ENCODE results near the gene CSNK2A2.

GRCh38 chr16:58158725-58159124 is 39.2 kb downstream of the CSNK2A2 start:
- no peak for TF ChIP-seq EZH2 (IDR thresholded peaks at IDR 0.05; ENCODE audit: borderline replicate concordance, low read depth, low read length)
- TF ChIP-seq HMGXB4 (CRISPR knock-in tag; IDR thresholded peaks at IDR 0.05), result no peak
- TF ChIP-seq XRCC5 (IDR thresholded peaks at IDR 0.05; ENCODE audit: low read depth, low read length), result no peak
- TF ChIP-seq CREM (IDR thresholded peaks at IDR 0.05; ENCODE audit: low read depth), result no peak
- TF ChIP-seq CCAR2 (IDR thresholded peaks at IDR 0.05; ENCODE audit: low read depth, low read length), result no peak
- TF ChIP-seq KLF6 (CRISPR knock-in tag; IDR thresholded peaks at IDR 0.05; ENCODE audit: borderline replicate concordance), result no peak
- no peak for TF ChIP-seq KLF10 (CRISPR knock-in tag; IDR thresholded peaks at IDR 0.05)
- no peak for TF ChIP-seq POLR3A (IDR thresholded peaks at IDR 0.05; ENCODE audit: borderline replicate concordance, extremely low read depth, insufficient read depth, insufficient read length)
- TF ChIP-seq POLR2A (conservative IDR thresholded peaks at IDR 0.05), result peak; percentile 29; the same call in 1 of the 2 replicates
- TF ChIP-seq ZBTB40 (IDR thresholded peaks at IDR 0.05), result no peak
- TF ChIP-seq ZBTB40 (CRISPR knock-in tag; IDR thresholded peaks at IDR 0.05), result no peak
- no peak for TF ChIP-seq ELK3 (CRISPR knock-in tag; IDR thresholded peaks at IDR 0.05)
- no peak for TF ChIP-seq NEUROD1 (IDR thresholded peaks at IDR 0.05; ENCODE audit: borderline replicate concordance, low read depth, low read length, partially characterized antibody)

Measured in K562 (cell line).